LNCaP clone FGC (cell line): ENCODE measurements around the gene ZFP90.

ENCODE experiments used
- DNase-seq: peaks from one replicate; pipeline ENCODE4 v3.0.0-alpha.2; 2011; ENCODE audit warnings: low read depth
- H3K4me3 ChIP-seq: 2 replicates; pipeline ENCODE4 v1.5.1; 2011; ENCODE audit warnings: mild to moderate bottlenecking, low read depth, low read length, control low read depth
- TF ChIP-seq, protein P1 (sequence below): IDR thresholded peaks from 2 replicates; pipeline ENCODE4 v1.5.1; 2012; ENCODE audit warnings: mild to moderate bottlenecking; ENCODE audit not compliant: control insufficient read depth, insufficient read depth; ENCODE audit errors: extremely low read depth

ZFP90 gene

GRCh38 chr16:68508013-68508412 lies 31.1 kb upstream of the ZFP90 start:
- TF ChIP-seq, protein P1, sequence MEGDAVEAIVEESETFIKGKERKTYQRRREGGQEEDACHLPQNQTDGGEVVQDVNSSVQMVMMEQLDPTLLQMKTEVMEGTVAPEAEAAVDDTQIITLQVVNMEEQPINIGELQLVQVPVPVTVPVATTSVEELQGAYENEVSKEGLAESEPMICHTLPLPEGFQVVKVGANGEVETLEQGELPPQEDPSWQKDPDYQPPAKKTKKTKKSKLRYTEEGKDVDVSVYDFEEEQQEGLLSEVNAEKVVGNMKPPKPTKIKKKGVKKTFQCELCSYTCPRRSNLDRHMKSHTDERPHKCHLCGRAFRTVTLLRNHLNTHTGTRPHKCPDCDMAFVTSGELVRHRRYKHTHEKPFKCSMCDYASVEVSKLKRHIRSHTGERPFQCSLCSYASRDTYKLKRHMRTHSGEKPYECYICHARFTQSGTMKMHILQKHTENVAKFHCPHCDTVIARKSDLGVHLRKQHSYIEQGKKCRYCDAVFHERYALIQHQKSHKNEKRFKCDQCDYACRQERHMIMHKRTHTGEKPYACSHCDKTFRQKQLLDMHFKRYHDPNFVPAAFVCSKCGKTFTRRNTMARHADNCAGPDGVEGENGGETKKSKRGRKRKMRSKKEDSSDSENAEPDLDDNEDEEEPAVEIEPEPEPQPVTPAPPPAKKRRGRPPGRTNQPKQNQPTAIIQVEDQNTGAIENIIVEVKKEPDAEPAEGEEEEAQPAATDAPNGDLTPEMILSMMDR = no peak
- no peak for DNase-seq
- H3K4me3 ChIP-seq = no peak overlapping the region

- no peak for DNase-seq
- H3K4me3 ChIP-seq = no peak overlapping the region
- TF ChIP-seq, protein P1 = no peak
Measured at GRCh38 chr16:68508641-68509240, 30.4 kb upstream of the ZFP90 start.

- TF ChIP-seq, protein P1 = no peak
- DNase-seq = no peak
- no peak overlapping the region for H3K4me3 ChIP-seq
Measured at GRCh38 chr16:68509381-68509780, 29.7 kb upstream of the ZFP90 start.

DNA sequence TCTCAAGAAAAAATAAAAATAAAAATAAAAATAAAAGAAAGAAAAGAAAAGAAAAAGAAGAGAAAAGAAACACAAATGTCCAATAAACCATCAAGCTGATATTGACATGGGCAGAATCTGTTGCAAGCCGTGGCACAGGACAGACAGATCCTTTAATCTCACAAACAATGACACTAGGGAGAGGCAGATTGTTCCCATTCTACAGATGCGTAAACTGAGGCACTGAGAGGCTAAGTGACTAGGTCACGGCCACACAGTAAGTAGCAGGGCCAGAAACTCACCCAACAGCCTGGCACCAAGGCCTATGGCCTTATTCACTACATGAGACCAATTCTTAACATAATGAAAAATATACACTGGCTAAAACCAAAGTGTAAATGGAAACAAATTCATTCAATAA lies 28.3 kb upstream of the ZFP90 start:
- DNase-seq = no peak
- no peak overlapping the region for H3K4me3 ChIP-seq
- TF ChIP-seq, protein P1 = no peak

GRCh38 chr16:68512183-68512582 lies 26.9 kb upstream of the ZFP90 start:
- DNase-seq = no peak
- no peak overlapping the region for H3K4me3 ChIP-seq
- TF ChIP-seq, protein P1 = no peak

DNA sequence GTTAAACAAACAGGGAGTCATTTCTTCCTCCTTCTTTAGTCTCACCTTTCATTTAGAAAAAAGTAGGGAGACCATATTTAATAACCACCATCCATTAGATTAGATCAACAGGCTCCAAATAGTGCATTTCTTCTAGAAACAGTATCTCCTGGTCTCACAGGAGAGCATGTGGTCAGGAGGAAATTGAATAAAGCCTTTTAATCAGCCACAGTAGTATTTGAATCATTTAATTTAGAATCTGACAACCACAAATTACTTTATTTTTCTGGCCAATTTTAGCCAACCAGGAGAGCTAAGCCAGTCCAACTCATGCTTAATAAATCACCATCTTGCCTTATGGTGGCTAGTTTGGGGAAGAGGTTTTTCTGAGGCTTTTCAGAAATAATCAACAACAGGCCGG lies 26.3 kb upstream of the ZFP90 start:
- TF ChIP-seq, protein P1 = no peak
- no peak for DNase-seq
- H3K4me3 ChIP-seq = no peak overlapping the region

GRCh38 chr16:68514511-68514910 lies 24.6 kb upstream of the ZFP90 start:
- DNase-seq = no peak
- TF ChIP-seq, protein P1 = no peak
- H3K4me3 ChIP-seq = no peak overlapping the region
